ENCODE results near the gene TPI1.
A peak's percentile ranks its signal among the peaks of the same experiment; 100 is the strongest.

TPI1 gene

DNA sequence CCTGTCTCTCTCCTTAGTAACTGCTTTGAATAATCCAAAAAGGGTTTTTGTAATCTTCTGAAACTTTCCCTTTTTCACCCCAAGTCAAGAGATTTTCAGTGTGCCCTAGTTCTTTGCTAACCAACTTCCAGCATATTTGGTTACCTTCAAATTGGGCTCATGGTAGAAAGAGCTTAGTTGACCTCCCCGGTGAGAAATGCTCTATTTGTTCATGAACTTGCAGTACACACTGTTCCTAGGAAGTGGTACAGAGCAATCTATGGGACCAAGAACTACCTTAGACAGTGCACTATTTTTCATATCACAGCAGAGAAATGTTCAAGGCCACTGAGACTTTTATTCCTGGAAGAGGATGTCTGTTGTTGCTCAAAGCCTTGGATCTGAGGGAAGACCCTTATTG lies 13.7 kb upstream of the TPI1 start:
- Histone ChIP-seq H3K9me2 (replicated peaks; ENCODE audit: control insufficient read depth, low read length) (no peaks in the 10 kb centered on the region), H3K27me3 (ENCODE audit: control insufficient read depth, low read length) (no peaks in the 10 kb centered on the region), H3F3A (ENCODE audit: control insufficient read depth, insufficient read depth) (no peaks in the 10 kb centered on the region; the same call in 1 of the 2 replicates), H3K9me3 (ENCODE audit: control insufficient read depth, insufficient read depth, low read length) (no peaks in the 10 kb centered on the region), H3K79me2 (ENCODE audit: control insufficient read depth, low read length) (peaks cover 51% of the 10 kb centered on the region), H3K4me3 (ENCODE audit: low read length) (peak overlapping the region; percentile 77), H3K4me1 (ENCODE audit: control insufficient read depth, low read length) (peaks cover 32% of the 10 kb centered on the region), H3K27ac (ENCODE audit: low read depth, low read length) (no peak overlapping the region), H3K4me2 (ENCODE audit: low read length) (peak overlapping the region; percentile 99), H4K20me1 (ENCODE audit: control insufficient read depth, insufficient read depth, low read depth, low read length) (no peaks in the 10 kb centered on the region), H3K36me3 (ENCODE audit: control insufficient read depth, low read length) (peaks cover 73% of the 10 kb centered on the region)
- TF ChIP-seq, protein P1, sequence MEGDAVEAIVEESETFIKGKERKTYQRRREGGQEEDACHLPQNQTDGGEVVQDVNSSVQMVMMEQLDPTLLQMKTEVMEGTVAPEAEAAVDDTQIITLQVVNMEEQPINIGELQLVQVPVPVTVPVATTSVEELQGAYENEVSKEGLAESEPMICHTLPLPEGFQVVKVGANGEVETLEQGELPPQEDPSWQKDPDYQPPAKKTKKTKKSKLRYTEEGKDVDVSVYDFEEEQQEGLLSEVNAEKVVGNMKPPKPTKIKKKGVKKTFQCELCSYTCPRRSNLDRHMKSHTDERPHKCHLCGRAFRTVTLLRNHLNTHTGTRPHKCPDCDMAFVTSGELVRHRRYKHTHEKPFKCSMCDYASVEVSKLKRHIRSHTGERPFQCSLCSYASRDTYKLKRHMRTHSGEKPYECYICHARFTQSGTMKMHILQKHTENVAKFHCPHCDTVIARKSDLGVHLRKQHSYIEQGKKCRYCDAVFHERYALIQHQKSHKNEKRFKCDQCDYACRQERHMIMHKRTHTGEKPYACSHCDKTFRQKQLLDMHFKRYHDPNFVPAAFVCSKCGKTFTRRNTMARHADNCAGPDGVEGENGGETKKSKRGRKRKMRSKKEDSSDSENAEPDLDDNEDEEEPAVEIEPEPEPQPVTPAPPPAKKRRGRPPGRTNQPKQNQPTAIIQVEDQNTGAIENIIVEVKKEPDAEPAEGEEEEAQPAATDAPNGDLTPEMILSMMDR (IDR thresholded peaks at IDR 0.05; ENCODE audit: low read depth, low read length, poor library complexity, severe bottlenecking): no peak
- TF ChIP-seq EZH2phosphoT487 (IDR thresholded peaks at IDR 0.05; ENCODE audit: borderline replicate concordance, low read length): no peak

DNA sequence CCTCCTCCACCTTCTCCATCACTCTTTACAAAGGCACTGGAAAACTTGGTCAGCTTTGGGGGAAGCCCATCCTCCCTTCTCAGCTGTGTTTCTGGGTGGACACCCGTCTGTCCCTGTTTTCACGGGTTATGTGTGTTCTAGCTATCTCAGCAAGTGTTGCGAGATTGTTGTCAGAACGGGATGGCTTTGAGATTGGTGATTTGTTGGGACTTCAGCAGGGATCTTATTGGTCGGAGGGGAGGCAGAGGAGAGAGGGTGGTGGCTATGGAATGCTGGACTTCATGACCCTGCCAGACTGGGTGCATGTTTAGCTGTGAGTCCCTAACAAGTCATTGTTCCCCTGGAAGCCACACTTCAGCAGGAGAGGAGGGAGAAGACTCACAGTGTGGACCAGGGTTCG lies 13.3 kb upstream of the TPI1 start:
- Histone ChIP-seq H3F3A (ENCODE audit: control insufficient read depth, insufficient read depth) (no peaks in the 10 kb centered on the region; the same call in 1 of the 2 replicates), H3K4me3 (ENCODE audit: low read length) (no peak overlapping the region), H4K20me1 (ENCODE audit: control insufficient read depth, insufficient read depth, low read depth, low read length) (no peaks in the 10 kb centered on the region), H3K79me2 (ENCODE audit: control insufficient read depth, low read length) (peaks cover 49% of the 10 kb centered on the region), H3K27ac (ENCODE audit: low read depth, low read length) (no peak overlapping the region), H3K9me2 (replicated peaks; ENCODE audit: control insufficient read depth, low read length) (no peaks in the 10 kb centered on the region), H3K9me3 (ENCODE audit: control insufficient read depth, insufficient read depth, low read length) (no peaks in the 10 kb centered on the region), H3K4me2 (ENCODE audit: low read length) (no peak overlapping the region; the same call in 1 of the 2 replicates), H3K4me1 (ENCODE audit: control insufficient read depth, low read length) (peaks cover 30% of the 10 kb centered on the region), H3K27me3 (ENCODE audit: control insufficient read depth, low read length) (no peaks in the 10 kb centered on the region), H3K36me3 (ENCODE audit: control insufficient read depth, low read length) (peaks cover 73% of the 10 kb centered on the region)
- TF ChIP-seq, protein P1 (IDR thresholded peaks at IDR 0.05; ENCODE audit: low read depth, low read length, poor library complexity, severe bottlenecking): no peak
- TF ChIP-seq EZH2phosphoT487 (IDR thresholded peaks at IDR 0.05; ENCODE audit: borderline replicate concordance, low read length): no peak

DNA sequence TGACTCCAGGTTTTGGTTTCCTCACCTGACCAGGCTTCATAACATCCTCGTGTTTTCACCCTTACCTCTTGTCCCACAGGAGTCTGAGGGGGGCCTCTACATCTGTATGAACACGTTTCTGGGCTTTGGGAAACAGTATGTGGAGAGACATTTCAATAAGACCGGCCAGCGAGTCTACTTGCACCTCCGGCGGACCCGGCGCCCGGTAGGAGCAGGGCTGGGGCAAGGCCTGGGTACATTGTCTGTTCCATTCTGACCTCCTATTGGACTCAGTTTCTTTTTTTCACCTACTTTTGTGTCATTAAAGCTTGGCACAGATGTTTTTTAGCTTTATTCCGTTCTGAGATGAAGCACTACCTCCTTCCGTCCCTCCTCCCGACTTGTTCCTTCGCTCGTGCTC lies 12.0 kb upstream of the TPI1 start:
- Histone ChIP-seq H3K4me2 (ENCODE audit: low read length) (no peak overlapping the region), H3K27me3 (ENCODE audit: control insufficient read depth, low read length) (no peaks in the 10 kb centered on the region), H3K27ac (ENCODE audit: low read depth, low read length) (no peak overlapping the region), H3K9me3 (ENCODE audit: control insufficient read depth, insufficient read depth, low read length) (no peaks in the 10 kb centered on the region), H3F3A (ENCODE audit: control insufficient read depth, insufficient read depth) (no peaks in the 10 kb centered on the region; the same call in 1 of the 2 replicates), H3K9me2 (replicated peaks; ENCODE audit: control insufficient read depth, low read length) (no peaks in the 10 kb centered on the region), H3K79me2 (ENCODE audit: control insufficient read depth, low read length) (peaks cover 37% of the 10 kb centered on the region), H4K20me1 (ENCODE audit: control insufficient read depth, insufficient read depth, low read depth, low read length) (no peaks in the 10 kb centered on the region), H3K36me3 (ENCODE audit: control insufficient read depth, low read length) (peaks cover 70% of the 10 kb centered on the region), H3K4me1 (ENCODE audit: control insufficient read depth, low read length) (peaks cover 17% of the 10 kb centered on the region), H3K4me3 (ENCODE audit: low read length) (no peak overlapping the region)
- TF ChIP-seq EZH2phosphoT487 (IDR thresholded peaks at IDR 0.05; ENCODE audit: borderline replicate concordance, low read length): no peak
- TF ChIP-seq, protein P1 (IDR thresholded peaks at IDR 0.05; ENCODE audit: low read depth, low read length, poor library complexity, severe bottlenecking): no peak

Measured in DOHH2 (cell line).